NCI-H82 treated with DMSO at 0.1 percent for 48 hours (cell line): Measurements from ENCODE around the gene CDC20B.
"Not testable (repeated sequence)": the region's sequence is repeated elsewhere in the genome, so short reads cannot be mapped to it uniquely, and the experiment has no call there.

Source experiments
- DNase-seq: peaks from one replicate; lab custom pipeline; 2025; ENCODE audit not compliant: unreplicated experiment; lab: John Stamatoyannopoulos, UW

The CDC20B gene

GRCh38 chr5:55104946-55105701 is 67.9 kb downstream of the CDC20B start:
- DNase-seq, result no peak

- DNase-seq, result no peak
These were observed 68.8 kb downstream of the CDC20B start for GRCh38 chr5:55104036-55104772.

GRCh38 chr5:55102348-55102747 is 70.6 kb downstream of the CDC20B start, which contains the start of gene GZMA:
TSS of gene GZMA (plus strand) at chr5:55102646. CDS start at chr5:55102683, 37 bp downstream.
- DNase-seq, result no peak

- DNase-seq, result no peak
These were observed 71.3 kb downstream of the CDC20B start for GRCh38 chr5:55101556-55102276.

GRCh38 chr5:55101148-55101547 is 71.8 kb downstream of the CDC20B start:
- not testable (repeated sequence) for DNase-seq

GRCh38 chr5:55096861-55097260 is 76.1 kb downstream of the CDC20B start:
- DNase-seq, result no peak

- no peak for DNase-seq
These were observed 76.8 kb downstream of the CDC20B start for GRCh38 chr5:55096182-55096581.

GRCh38 chr5:55091011-55091410 is 82.0 kb downstream of the CDC20B start:
- not testable (repeated sequence) for DNase-seq

GRCh38 chr5:55089301-55089700 is 83.7 kb downstream of the CDC20B start:
- not testable (repeated sequence) for DNase-seq

- no peak for DNase-seq
These were observed 91.4 kb downstream of the CDC20B start for GRCh38 chr5:55081541-55081940.

- DNase-seq, result no peak
These were observed 99.8 kb downstream of the CDC20B start for GRCh38 chr5:55073211-55073610.

- no peak for DNase-seq
These were observed 100.3 kb downstream of the CDC20B start for GRCh38 chr5:55072666-55073065.

GRCh38 chr5:55071413-55071812 is 101.6 kb downstream of the CDC20B start:
- no peak for DNase-seq

- DNase-seq, result no peak
These were observed 102.0 kb downstream of the CDC20B start for GRCh38 chr5:55070968-55071367.

GRCh38 chr5:55066277-55066676 is 106.7 kb downstream of the CDC20B start:
- no peak for DNase-seq

GRCh38 chr5:55064523-55064922 is 108.5 kb downstream of the CDC20B start:
- no peak for DNase-seq

- DNase-seq, result no peak
These were observed 109.1 kb downstream of the CDC20B start for GRCh38 chr5:55063899-55064298.

- no peak for DNase-seq
These were observed 109.6 kb downstream of the CDC20B start for GRCh38 chr5:55063220-55063863.
